ENCODE results near the gene MRTO4.

DNA sequence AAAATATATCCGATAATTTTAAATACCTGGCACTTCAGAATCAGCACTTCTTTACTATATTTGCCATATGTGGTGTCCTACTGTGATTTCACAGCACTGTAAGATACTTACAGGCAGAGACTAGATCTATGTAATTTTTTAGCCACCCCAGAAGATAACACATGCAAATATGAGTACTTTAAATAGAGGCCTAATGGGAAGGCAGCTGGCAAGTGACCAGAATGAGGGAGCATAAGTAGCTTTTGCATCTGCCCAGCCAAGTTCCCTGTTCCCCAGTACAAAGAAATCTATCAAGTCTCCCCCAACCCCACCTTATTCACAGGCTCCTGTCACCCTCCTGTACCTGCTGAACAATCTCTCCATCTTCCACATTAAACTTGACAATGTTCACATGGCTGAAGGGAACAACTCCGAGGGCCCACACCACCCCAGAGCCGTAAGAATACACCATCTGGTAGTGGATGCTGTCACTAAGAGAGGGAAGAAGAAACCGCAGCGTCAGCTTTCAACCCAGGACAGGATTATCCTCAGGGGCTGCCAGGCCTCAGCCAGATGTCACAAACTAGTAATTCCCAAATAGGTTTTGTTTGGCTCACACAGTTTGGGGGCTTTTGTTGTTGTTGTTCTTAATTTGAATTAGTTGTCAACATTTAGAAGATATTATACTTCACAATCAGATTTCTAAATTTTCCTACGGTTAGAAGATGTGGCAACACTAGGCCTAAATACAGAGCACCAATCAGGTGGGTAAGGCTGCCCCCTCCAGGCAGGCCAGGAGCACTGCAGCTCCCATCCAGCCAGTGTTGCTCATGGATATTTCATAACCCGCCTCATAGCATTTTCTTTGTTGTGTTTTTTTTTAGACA lies 10.7 kb upstream of the MRTO4 start:
- TF ChIP-seq RAD21 (IDR thresholded peaks at IDR 0.05; ENCODE audit: low read depth) (peak; percentile 46), EGR1 (IDR thresholded peaks at IDR 0.05) (no peak), NFIC (IDR thresholded peaks at IDR 0.05) (no peak), CREB1 (IDR thresholded peaks at IDR 0.05; ENCODE audit: low read depth) (no peak)
- TF ChIP-seq, protein P1, sequence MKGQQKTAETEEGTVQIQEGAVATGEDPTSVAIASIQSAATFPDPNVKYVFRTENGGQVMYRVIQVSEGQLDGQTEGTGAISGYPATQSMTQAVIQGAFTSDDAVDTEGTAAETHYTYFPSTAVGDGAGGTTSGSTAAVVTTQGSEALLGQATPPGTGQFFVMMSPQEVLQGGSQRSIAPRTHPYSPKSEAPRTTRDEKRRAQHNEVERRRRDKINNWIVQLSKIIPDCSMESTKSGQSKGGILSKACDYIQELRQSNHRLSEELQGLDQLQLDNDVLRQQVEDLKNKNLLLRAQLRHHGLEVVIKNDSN (IDR thresholded peaks at IDR 0.05) = no peak
- TF ChIP-seq, protein P2, sequence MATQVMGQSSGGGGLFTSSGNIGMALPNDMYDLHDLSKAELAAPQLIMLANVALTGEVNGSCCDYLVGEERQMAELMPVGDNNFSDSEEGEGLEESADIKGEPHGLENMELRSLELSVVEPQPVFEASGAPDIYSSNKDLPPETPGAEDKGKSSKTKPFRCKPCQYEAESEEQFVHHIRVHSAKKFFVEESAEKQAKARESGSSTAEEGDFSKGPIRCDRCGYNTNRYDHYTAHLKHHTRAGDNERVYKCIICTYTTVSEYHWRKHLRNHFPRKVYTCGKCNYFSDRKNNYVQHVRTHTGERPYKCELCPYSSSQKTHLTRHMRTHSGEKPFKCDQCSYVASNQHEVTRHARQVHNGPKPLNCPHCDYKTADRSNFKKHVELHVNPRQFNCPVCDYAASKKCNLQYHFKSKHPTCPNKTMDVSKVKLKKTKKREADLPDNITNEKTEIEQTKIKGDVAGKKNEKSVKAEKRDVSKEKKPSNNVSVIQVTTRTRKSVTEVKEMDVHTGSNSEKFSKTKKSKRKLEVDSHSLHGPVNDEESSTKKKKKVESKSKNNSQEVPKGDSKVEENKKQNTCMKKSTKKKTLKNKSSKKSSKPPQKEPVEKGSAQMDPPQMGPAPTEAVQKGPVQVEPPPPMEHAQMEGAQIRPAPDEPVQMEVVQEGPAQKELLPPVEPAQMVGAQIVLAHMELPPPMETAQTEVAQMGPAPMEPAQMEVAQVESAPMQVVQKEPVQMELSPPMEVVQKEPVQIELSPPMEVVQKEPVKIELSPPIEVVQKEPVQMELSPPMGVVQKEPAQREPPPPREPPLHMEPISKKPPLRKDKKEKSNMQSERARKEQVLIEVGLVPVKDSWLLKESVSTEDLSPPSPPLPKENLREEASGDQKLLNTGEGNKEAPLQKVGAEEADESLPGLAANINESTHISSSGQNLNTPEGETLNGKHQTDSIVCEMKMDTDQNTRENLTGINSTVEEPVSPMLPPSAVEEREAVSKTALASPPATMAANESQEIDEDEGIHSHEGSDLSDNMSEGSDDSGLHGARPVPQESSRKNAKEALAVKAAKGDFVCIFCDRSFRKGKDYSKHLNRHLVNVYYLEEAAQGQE (IDR thresholded peaks at IDR 0.05; ENCODE audit: low read depth) = no peak

Measured in Ishikawa (cell line).